K562 (cell line): ENCODE data around the gene GIPC3. TPM values are rescaled to one million over a fixed set of nuclear protein-coding genes. Genes with fewer than 3 reads are reported as not detected.

Source experiments
- ATF3 ChIP-seq, 2 experiments: fragments of 450-650 bp in 1 of 2; sonication (generic) in 1 of 2; formaldehyde crosslinking in 1 of 2; IDR thresholded peaks in 1 of 2; conservative IDR thresholded peaks in 1 of 2; 2 replicates each; pipeline versions ENCODE4 v1.6.1 to v1.8.1; 2016 to 2023; ENCODE audit warnings: mild to moderate bottlenecking in 2 of 2, moderate library complexity in 2 of 2, inconsistent platforms in 1 of 2, missing genetic modification reagents in 1 of 2
- CEBPG ChIP-seq, 3 experiments: fragments of 200-800 bp in 1 of 3; sonication (Bioruptor generic) in 1 of 3; sonication (generic) in 1 of 3; formaldehyde crosslinking in 1 of 3; IDR thresholded peaks in 2 of 3; conservative IDR thresholded peaks in 1 of 3; 2 replicates each; pipeline versions ENCODE4 v1.6.1 to v1.8.0; 2016 to 2022; ENCODE audit warnings: missing compliant biosample characterization in 2 of 3, missing genetic modification characterization in 2 of 3, mild to moderate bottlenecking in 1 of 3, missing genetic modification reagents in 1 of 3
- CTCF ChIP-seq, 3 experiments: IDR thresholded peaks in 2 of 3; conservative IDR thresholded peaks in 1 of 3; 2 replicates each; pipeline ENCODE4 v1.5.1; 2011 to 2012; ENCODE audit warnings: low read length in 3 of 3, mild to moderate bottlenecking in 3 of 3, control low read depth in 2 of 3, improper control_type of control experiment in 1 of 3, inconsistent platforms in 1 of 3, low read depth in 1 of 3, mixed read lengths in 1 of 3, moderate library complexity in 1 of 3; ENCODE audit not compliant: insufficient read depth in 2 of 3
- E2F6 ChIP-seq, 2 experiments: IDR thresholded peaks; 2 replicates each; pipeline ENCODE4 v1.6.1; 2011; ENCODE audit warnings: borderline replicate concordance in 1 of 2, control low read depth in 1 of 2, low read depth in 1 of 2, low read length in 1 of 2, mild to moderate bottlenecking in 1 of 2, mixed read lengths in 1 of 2, moderate library complexity in 1 of 2; ENCODE audit not compliant: insufficient read depth in 1 of 2, insufficient read length in 1 of 2, poor library complexity in 1 of 2, severe bottlenecking in 1 of 2; ENCODE audit errors: extremely low read depth in 1 of 2
- ETS1 ChIP-seq: conservative IDR thresholded peaks from 2 replicates; pipeline ENCODE4 v1.6.1; 2011; ENCODE audit warnings: low read depth, mild to moderate bottlenecking, low read length; ENCODE audit not compliant: control insufficient read depth
- GATAD2A ChIP-seq: fragments of 450-650 bp; IDR thresholded peaks from 2 replicates; pipeline ENCODE4 v1.6.1; 2017
- MAX ChIP-seq: sonication (generic); formaldehyde crosslinking; IDR thresholded peaks from 2 replicates; pipeline ENCODE4 v1.9.0; 2022; ENCODE audit warnings: mild to moderate bottlenecking, missing genetic modification reagents
- NR3C1 ChIP-seq: sonication (generic); formaldehyde crosslinking; IDR thresholded peaks from 2 replicates; pipeline ENCODE4 v1.8.1; 2022; ENCODE audit warnings: missing genetic modification reagents
- RAD21 ChIP-seq, 2 experiments: fragments of 250-450 bp in 1 of 2; fragments of 450-650 bp in 1 of 2; sonication (Bioruptor Pico) in 1 of 2; formaldehyde crosslinking in 1 of 2; IDR thresholded peaks in 1 of 2; conservative IDR thresholded peaks in 1 of 2; 2 replicates each; pipeline versions ENCODE4 v1.4.0 to v1.8.0; 2020 to 2022; ENCODE audit warnings: mild to moderate bottlenecking in 2 of 2, moderate library complexity in 1 of 2
- RBBP5 ChIP-seq: fragments of 200-600 bp; sonication (generic); IDR thresholded peaks from 2 replicates; pipeline ENCODE4 v1.6.1; 2012; ENCODE audit warnings: borderline replicate concordance, mild to moderate bottlenecking, low read length, control low read depth, inconsistent platforms; ENCODE audit not compliant: insufficient read depth, poor library complexity, severe bottlenecking
- SIN3A ChIP-seq, 2 experiments: fragments of 150-350 bp in 1 of 2; IDR thresholded peaks; 2 replicates each; pipeline ENCODE4 v1.6.1; 2011 to 2016; ENCODE audit warnings: borderline replicate concordance in 2 of 2, low read depth in 2 of 2, low read length in 2 of 2, mild to moderate bottlenecking in 2 of 2, moderate library complexity in 2 of 2; ENCODE audit not compliant: control insufficient read depth in 1 of 2
- SMAD3 ChIP-seq: fragments of 450-650 bp; formaldehyde crosslinking; conservative IDR thresholded peaks from 2 replicates; pipeline ENCODE4 v1.4.0; 2020; ENCODE audit warnings: mild to moderate bottlenecking
- SMAD4 ChIP-seq: fragments of 250-450 bp; sonication (Bioruptor Pico); conservative IDR thresholded peaks from 2 replicates; pipeline ENCODE4 v1.8.0; 2021; ENCODE audit warnings: inconsistent platforms, mild to moderate bottlenecking, moderate library complexity
- SREBF2 ChIP-seq: sonication (generic); formaldehyde crosslinking; IDR thresholded peaks from 2 replicates; pipeline ENCODE4 v1.4.0; 2020; ENCODE audit warnings: mild to moderate bottlenecking, missing genetic modification reagents
- ZBTB1 ChIP-seq: sonication (generic); formaldehyde crosslinking; IDR thresholded peaks from 2 replicates; pipeline ENCODE4 v1.8.1; 2023; ENCODE audit warnings: missing genetic modification reagents, low read depth, mild to moderate bottlenecking, borderline replicate concordance
- ZBTB7A ChIP-seq: IDR thresholded peaks from 2 replicates; pipeline ENCODE4 v1.6.1; 2011; ENCODE audit warnings: low read depth, mild to moderate bottlenecking, low read length, moderate library complexity, borderline replicate concordance; ENCODE audit not compliant: control insufficient read depth
- ZEB2 ChIP-seq: fragments of 450-650 bp; IDR thresholded peaks from 2 replicates; pipeline ENCODE4 v1.6.1; 2016
- ZNF583 ChIP-seq: fragments of 250-450 bp; sonication (Bioruptor Pico); IDR thresholded peaks from 2 replicates; pipeline ENCODE4 v1.4.0; 2020
- ZNF696 ChIP-seq: fragments of 250-450 bp; sonication (Bioruptor Pico); conservative IDR thresholded peaks from 2 replicates; pipeline ENCODE4 v1.4.0; 2020; ENCODE audit warnings: mild to moderate bottlenecking, moderate library complexity
- polyA plus RNA-seq, 8 experiments: library from polyadenylated mRNA; depleted of rRNA in 4 of 8; stranded (reverse) in 5 of 8; unstranded in 3 of 8; fragments of >200 nt; fragmentation: Nextera tagmentation in 2 of 8; fragmentation: Illumina TruSeq in 1 of 8; extraction: Ambion mirVana in 2 of 8; extraction: Trizol in 1 of 8; gene quantifications; 2 replicates each; pipeline versions ENCODE4 v1.2.1 to v1.2.3, GENCODE V29; 2011 to 2014; ENCODE audit warnings: inconsistent platforms in 1 of 8, missing spikeins in 1 of 8
- total RNA-seq, 7 experiments: library from RNA; depleted of rRNA in 6 of 7; stranded (reverse); fragments of >200 nt in 6 of 7; fragmentation: Illumina TruSeq in 2 of 7; extraction: Trizol in 2 of 7; gene quantifications; 2 replicates each; pipeline versions ENCODE4 v1.2.1 to v1.2.3, GENCODE V29; 2011 to 2021; ENCODE audit warnings: low replicate concordance in 1 of 7

The GIPC3 gene
- total and polyA plus RNA-seq, 9 of the 15 experiments (the other 6 are each of a cell fraction or from before 2014, with no cell fraction given): 0.03 to 3.6 (median 1.5) TPM; not detected in 1

DNA sequence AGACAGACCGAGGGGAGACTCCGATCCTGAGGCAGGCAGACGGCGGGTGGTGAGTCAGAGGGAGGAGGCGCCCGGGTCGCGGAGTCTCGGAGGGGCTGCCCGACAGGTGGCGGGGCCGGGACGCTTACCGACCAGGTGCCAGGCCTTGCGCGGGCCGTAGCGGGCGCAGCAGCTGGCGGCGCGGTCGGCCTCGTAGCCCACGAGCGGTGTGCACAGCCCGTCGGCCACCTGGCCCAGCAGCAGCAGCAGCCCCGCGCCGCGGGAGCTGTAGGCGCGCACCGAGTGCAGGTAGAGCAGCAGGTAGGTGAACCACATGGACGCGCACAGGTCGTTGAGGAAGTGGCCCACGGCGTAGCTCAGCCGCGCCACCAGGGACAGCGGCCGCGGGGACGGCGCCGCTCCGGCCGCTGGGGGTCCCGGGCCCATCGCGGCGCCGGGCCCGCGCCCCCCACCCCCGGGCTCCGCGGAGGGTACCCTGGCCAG lies 28.3 kb upstream of the GIPC3 start (continued):
- TF ChIP-seq NR3C1 (CRISPR knock-in tag): 0 out of 2 replicates have a peak, but pooled peaks have one; percentile 78
- peak; percentile 50; the same call in 1 of the 2 replicates for TF ChIP-seq MAX (CRISPR knock-in tag)
- TF ChIP-seq RAD21 (CRISPR knock-in tag; conservative IDR thresholded peaks at IDR 0.05 in 1 of 2, IDR thresholded peaks at IDR 0.05 in 1 of 2): peak in 1 of 2 experiments; percentile 28; a peak in 1 of 4 replicates
- TF ChIP-seq CEBPG (CRISPR knock-in tag; IDR thresholded peaks at IDR 0.05): peak; percentile 23; the same call in 1 of the 2 replicates
- no peak for TF ChIP-seq CEBPG (tag; conservative IDR thresholded peaks at IDR 0.05 in 1 of 2, IDR thresholded peaks at IDR 0.05 in 1 of 2)
- no peak for TF ChIP-seq SREBF2
- 0 out of 2 replicates have a peak, but pooled peaks have one; percentile 37 for TF ChIP-seq SMAD4 (CRISPR knock-in tag)
- TF ChIP-seq ZEB2: peak; percentile 61; the same call in 1 of the 2 replicates
- TF ChIP-seq E2F6 (IDR thresholded peaks at IDR 0.05; ENCODE audit: borderline replicate concordance in 1 of 2, extremely low read depth in 1 of 2, insufficient read depth in 1 of 2, insufficient read length in 1 of 2, low read depth in 1 of 2, low read length in 1 of 2, poor library complexity in 1 of 2, severe bottlenecking in 1 of 2): peak in 1 of 2 experiments; percentile 58
- 0 out of 2 replicates have a peak, but pooled peaks have one; percentile 14 for TF ChIP-seq ZNF583 (CRISPR knock-in tag)
- TF ChIP-seq GATAD2A: 0 out of 2 replicates have a peak, but pooled peaks have one; percentile 59
- TF ChIP-seq ETS1: peak; percentile 25
- TF ChIP-seq ATF3 (IDR thresholded peaks at IDR 0.05): peak; percentile 46; the same call in 1 of the 2 replicates
- no peak for TF ChIP-seq ATF3 (CRISPR knock-in tag; conservative IDR thresholded peaks at IDR 0.05)
- TF ChIP-seq SMAD3: no peak
- TF ChIP-seq ZBTB1 (CRISPR knock-in tag): peak; percentile 70; the same call in 1 of the 2 replicates
- TF ChIP-seq ZBTB7A: peak; percentile 59; the same call in 1 of the 2 replicates
- TF ChIP-seq SIN3A (IDR thresholded peaks at IDR 0.05; ENCODE audit: borderline replicate concordance in 2 of 2, control insufficient read depth in 1 of 2, low read depth in 2 of 2, low read length in 2 of 2): peak; percentile 26 to 70; a peak in 1 of 4 replicates
- peak; percentile 80 for TF ChIP-seq RBBP5
- peak in 1 of 3 experiments; percentile 56; a peak in 3 of 6 replicates for TF ChIP-seq CTCF (IDR thresholded peaks at IDR 0.05 in 2 of 3, conservative IDR thresholded peaks at IDR 0.05 in 1 of 3; ENCODE audit: insufficient read depth in 2 of 3, low read depth in 1 of 3, low read length in 3 of 3)
- no peak for TF ChIP-seq ZNF696
